OCI-LY1 (cell line): Measurements from ENCODE around the gene NLRP8.

Source experiments
- H2AFZ ChIP-seq: fragments of 200-600 bp; sonication (generic), shearing (Covaris generic); 2 replicates; pipeline ENCODE4 v1.6.0; 2014; ENCODE audit warnings: antibody characterized with exemption, mild to moderate bottlenecking, low read length
- H3F3A ChIP-seq: fragments of 200-600 bp; sonication (generic), shearing (Covaris generic); 2 replicates; pipeline ENCODE4 v1.6.0; 2014; ENCODE audit warnings: mild to moderate bottlenecking, antibody characterized with exemption, low read length, moderate library complexity; ENCODE audit not compliant: insufficient read depth
- H3K27ac ChIP-seq: fragments of 200-600 bp; sonication (generic); 2 replicates; pipeline ENCODE4 v1.5.1; 2014; ENCODE audit warnings: low read length, mixed run types, mild to moderate bottlenecking, low read depth; ENCODE audit not compliant: poor library complexity, severe bottlenecking
- H3K27me3 ChIP-seq: fragments of 200-600 bp; sonication (generic); 2 replicates; pipeline ENCODE4 v1.6.0; 2014; ENCODE audit warnings: antibody characterized with exemption, mild to moderate bottlenecking, low read length, moderate library complexity; ENCODE audit not compliant: insufficient read depth
- H3K36me3 ChIP-seq: fragments of 200-600 bp; sonication (generic); 2 replicates; pipeline ENCODE4 v1.6.1; 2014; ENCODE audit warnings: mild to moderate bottlenecking, antibody characterized with exemption, low read length, moderate library complexity, mixed read lengths; ENCODE audit not compliant: insufficient read depth
- H3K4me1 ChIP-seq: fragments of 200-600 bp; sonication (generic); 2 replicates; pipeline ENCODE4 v1.5.1; 2014; ENCODE audit warnings: mild to moderate bottlenecking, low read length, moderate library complexity; ENCODE audit not compliant: insufficient read depth, severe bottlenecking
- H3K4me2 ChIP-seq: fragments of 200-600 bp; sonication (generic), shearing (Covaris generic); 2 replicates; pipeline ENCODE4 v1.6.1; 2014; ENCODE audit warnings: low read length
- H3K4me3 ChIP-seq: fragments of 200-600 bp; sonication (generic); 2 replicates; pipeline ENCODE4 v1.5.1; 2014; ENCODE audit warnings: low read length, low read depth, mild to moderate bottlenecking, mixed read lengths; ENCODE audit not compliant: poor library complexity, severe bottlenecking
- H3K79me2 ChIP-seq: fragments of 200-600 bp; shearing (Covaris generic); 2 replicates; pipeline ENCODE4 v1.6.1; 2016; ENCODE audit warnings: mixed run types, low read length, mixed read lengths; ENCODE audit not compliant: insufficient read depth
- H3K9ac ChIP-seq: fragments of 200-600 bp; sonication (generic), shearing (Covaris generic); 2 replicates; pipeline ENCODE4 v1.6.1; 2014; ENCODE audit warnings: mild to moderate bottlenecking, low read length, mixed read lengths
- H3K9me2 ChIP-seq: fragments of 200-600 bp; sonication (generic), shearing (Covaris generic); 2 replicates; pipeline ENCODE4 v1.6.1; 2014; ENCODE audit warnings: low read depth, mild to moderate bottlenecking, low read length, mixed read lengths
- H3K9me3 ChIP-seq: fragments of 200-600 bp; shearing (Covaris generic); 2 replicates; pipeline ENCODE4 v1.6.1; 2014; ENCODE audit warnings: low read length, mixed read lengths
- H4K20me1 ChIP-seq: fragments of 200-600 bp; sonication (generic), shearing (Covaris generic); 2 replicates; pipeline ENCODE4 v1.6.0; 2016; ENCODE audit warnings: mild to moderate bottlenecking, low read length; ENCODE audit not compliant: insufficient read depth
- EZH2 ChIP-seq: fragments of 200-600 bp; sonication (generic), shearing (Covaris generic); IDR thresholded peaks from 2 replicates; pipeline ENCODE4 v1.8.0; 2017; ENCODE audit warnings: borderline replicate concordance, mixed run types, mild to moderate bottlenecking, antibody characterized with exemption, low read length, moderate library complexity, mixed read lengths
- TF ChIP-seq, protein P1 (sequence below): fragments of 200-600 bp; sonication (generic), shearing (Covaris generic); IDR thresholded peaks from 2 replicates; pipeline ENCODE4 v1.5.1; 2017; ENCODE audit warnings: mild to moderate bottlenecking, antibody characterized with exemption, low read length, moderate library complexity, mixed read lengths

Gene NLRP8

DNA sequence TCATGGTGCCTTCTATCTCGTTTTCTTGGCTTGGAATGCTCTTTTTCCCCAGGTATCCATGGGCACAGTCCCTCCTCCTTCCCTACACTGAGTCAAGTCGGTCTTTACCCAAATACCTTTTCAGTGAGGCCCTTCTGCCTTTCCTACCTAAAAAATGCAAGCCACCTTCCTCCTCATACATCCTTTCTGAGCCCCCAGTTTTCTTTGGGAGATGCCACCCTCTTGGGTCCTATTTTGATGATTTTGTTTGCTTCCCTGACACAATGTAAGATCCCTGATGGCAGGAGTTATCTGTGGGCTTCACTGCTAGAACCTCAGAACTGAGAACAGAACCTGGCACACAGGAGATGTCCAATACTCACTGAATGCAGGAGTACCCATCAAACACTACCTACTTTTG is 37.8 kb upstream of the NLRP8 start:
- Histone ChIP-seq H3K9me3 (no peaks in the 10 kb centered on the region), H2AFZ (no peak overlapping the region), H3K27me3 (no peaks in the 10 kb centered on the region), H3K4me2 (no peak overlapping the region), H3K36me3 (no peaks in the 10 kb centered on the region), H3K79me2 (no peaks in the 10 kb centered on the region), H3K9ac (no peak overlapping the region), H3K4me3 (no peak overlapping the region), H3K27ac (no peak overlapping the region), H3K9me2 (no peaks in the 10 kb centered on the region), H4K20me1 (no peaks in the 10 kb centered on the region), H3K4me1 (no peaks in the 10 kb centered on the region), H3F3A (no peaks in the 10 kb centered on the region)
- TF ChIP-seq, protein P1, sequence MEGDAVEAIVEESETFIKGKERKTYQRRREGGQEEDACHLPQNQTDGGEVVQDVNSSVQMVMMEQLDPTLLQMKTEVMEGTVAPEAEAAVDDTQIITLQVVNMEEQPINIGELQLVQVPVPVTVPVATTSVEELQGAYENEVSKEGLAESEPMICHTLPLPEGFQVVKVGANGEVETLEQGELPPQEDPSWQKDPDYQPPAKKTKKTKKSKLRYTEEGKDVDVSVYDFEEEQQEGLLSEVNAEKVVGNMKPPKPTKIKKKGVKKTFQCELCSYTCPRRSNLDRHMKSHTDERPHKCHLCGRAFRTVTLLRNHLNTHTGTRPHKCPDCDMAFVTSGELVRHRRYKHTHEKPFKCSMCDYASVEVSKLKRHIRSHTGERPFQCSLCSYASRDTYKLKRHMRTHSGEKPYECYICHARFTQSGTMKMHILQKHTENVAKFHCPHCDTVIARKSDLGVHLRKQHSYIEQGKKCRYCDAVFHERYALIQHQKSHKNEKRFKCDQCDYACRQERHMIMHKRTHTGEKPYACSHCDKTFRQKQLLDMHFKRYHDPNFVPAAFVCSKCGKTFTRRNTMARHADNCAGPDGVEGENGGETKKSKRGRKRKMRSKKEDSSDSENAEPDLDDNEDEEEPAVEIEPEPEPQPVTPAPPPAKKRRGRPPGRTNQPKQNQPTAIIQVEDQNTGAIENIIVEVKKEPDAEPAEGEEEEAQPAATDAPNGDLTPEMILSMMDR, result no peak
- no peak for TF ChIP-seq EZH2

DNA sequence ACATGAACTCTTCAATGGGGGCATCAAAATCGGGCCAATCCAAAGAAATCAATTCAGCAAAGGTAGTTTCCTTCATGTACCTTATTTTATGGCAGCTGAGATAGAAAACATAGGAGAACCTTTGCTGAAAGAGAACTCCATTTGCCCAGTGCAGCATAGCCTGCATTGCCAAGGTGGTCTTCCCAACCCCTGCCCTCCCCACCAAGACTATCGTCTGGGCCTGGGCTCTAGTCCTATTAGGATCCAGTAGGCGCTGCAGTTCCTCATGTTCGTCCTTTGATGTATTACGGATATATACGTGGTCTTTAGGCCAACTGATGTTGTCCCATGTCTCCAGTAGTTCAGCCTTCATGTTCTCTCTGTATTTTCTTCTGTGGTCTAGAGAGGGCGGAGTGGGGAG is 34.7 kb upstream of the NLRP8 start:
- H3K9me3 ChIP-seq, result no peaks in the 10 kb centered on the region

DNA sequence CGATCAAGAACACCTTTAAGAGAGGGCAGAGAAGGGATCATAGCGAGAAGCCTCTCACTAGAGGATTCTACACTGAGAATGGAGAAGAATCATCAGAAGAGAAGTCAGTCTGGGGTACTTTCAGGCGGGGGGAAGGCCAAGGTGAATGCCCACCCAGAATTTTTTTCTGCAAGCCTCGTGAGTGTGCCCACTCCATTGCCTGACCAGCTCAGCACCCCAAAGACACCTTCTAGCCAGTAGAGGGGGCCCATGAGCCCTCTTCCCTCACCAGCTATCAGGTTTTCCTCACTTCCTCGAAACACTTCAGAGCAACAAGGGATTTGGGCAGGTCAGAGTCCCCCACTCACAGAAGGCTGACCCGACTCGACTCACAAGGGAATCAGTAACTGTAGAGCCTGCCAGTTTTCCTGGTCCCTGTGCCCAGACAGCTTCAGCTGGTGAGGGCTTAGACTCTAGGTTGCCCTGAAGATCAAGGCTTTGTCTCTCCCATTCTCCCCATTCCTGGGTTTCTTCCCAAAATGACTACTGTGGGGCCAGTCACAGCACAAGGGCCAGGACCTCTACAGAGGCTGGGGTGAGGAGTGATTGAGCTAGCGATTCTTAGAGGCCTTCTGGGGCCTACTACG is 33.9 kb upstream of the NLRP8 start:
- no peak overlapping the region for H2AFZ ChIP-seq
- no peak overlapping the region for H3K4me3 ChIP-seq
- no peaks in the 10 kb centered on the region for H4K20me1 ChIP-seq
- no peaks in the 10 kb centered on the region for H3K27me3 ChIP-seq
- no peaks in the 10 kb centered on the region for H3K9me3 ChIP-seq
- H3K27ac ChIP-seq, result no peak overlapping the region
- TF ChIP-seq, protein P1, result peak; percentile 60
- no peak for TF ChIP-seq EZH2
- no peak overlapping the region for H3K9ac ChIP-seq
- H3F3A ChIP-seq, result no peaks in the 10 kb centered on the region
- no peaks in the 10 kb centered on the region for H3K9me2 ChIP-seq
- no peaks in the 10 kb centered on the region for H3K4me1 ChIP-seq
- H3K4me2 ChIP-seq, result no peak overlapping the region
- H3K79me2 ChIP-seq, result no peaks in the 10 kb centered on the region
- H3K36me3 ChIP-seq, result no peaks in the 10 kb centered on the region

More for the DNA sequence above, 34.7 kb upstream of the NLRP8 start:
- H4K20me1 ChIP-seq, result no peaks in the 10 kb centered on the region
- H3K4me2 ChIP-seq, result no peak overlapping the region
- H3K4me1 ChIP-seq, result no peaks in the 10 kb centered on the region
- no peaks in the 10 kb centered on the region for H3F3A ChIP-seq
- H3K9me2 ChIP-seq, result no peaks in the 10 kb centered on the region
- H3K79me2 ChIP-seq, result no peaks in the 10 kb centered on the region
- no peaks in the 10 kb centered on the region for H3K36me3 ChIP-seq
- TF ChIP-seq EZH2, result no peak
- TF ChIP-seq, protein P1, result no peak
- no peak overlapping the region for H3K27ac ChIP-seq
- H3K9ac ChIP-seq, result no peak overlapping the region
- no peak overlapping the region for H3K4me3 ChIP-seq
- H2AFZ ChIP-seq, result no peak overlapping the region
- no peaks in the 10 kb centered on the region for H3K27me3 ChIP-seq
